ENCODE measurements around the gene MVD. TPM values are rescaled to one million over a fixed set of nuclear protein-coding genes. Genes with fewer than 3 reads are reported as not detected.

MVD gene
- total and polyA plus RNA-seq, 4 donors: 19.8 to 57.6 (median 26.3) TPM

Other genes with a start within 250 kb of the MVD start
- 1 to 10 TPM; 4.1 to 8.8 TPM for gene ZFPM1, start 209.8 kb downstream of the MVD start, total RNA-seq
- 1 to 10 TPM in 1 of 2 donors, under 1 TPM in 1; 0.88 to 2.0 TPM for gene ZFPM1, start 209.8 kb downstream of the MVD start, polyA plus RNA-seq
- gene ZC3H18, start 92.7 kb downstream of the MVD start, total RNA-seq: 10 to 100 TPM; 37.7 to 38.5 TPM
- gene ZC3H18, start 92.7 kb downstream of the MVD start, polyA plus RNA-seq: 10 to 100 TPM; 12.4 to 19.3 TPM
- not detected for gene IL17C, start 24.5 kb downstream of the MVD start, total RNA-seq
- not detected for gene IL17C, start 24.5 kb downstream of the MVD start, polyA plus RNA-seq
- 100 to 1,000 TPM in 1 of 2 donors, 10 to 100 TPM in 1; 79.2 to 148 TPM for gene CYBA, start 12.0 kb downstream of the MVD start, total RNA-seq
- 100 to 1,000 TPM in 1 of 2 donors, 10 to 100 TPM in 1; 99.0 to 107 TPM for gene CYBA, start 12.0 kb downstream of the MVD start, polyA plus RNA-seq
- gene SNAI3, start 23.4 kb upstream of the MVD start, total RNA-seq: under 1 TPM; 0.27 to 0.71 TPM
- gene SNAI3, start 23.4 kb upstream of the MVD start, polyA plus RNA-seq: 1 to 10 TPM in 1 of 2 donors, not detected in 1; 1.6 TPM
- 10 to 100 TPM; 18.0 to 39.4 TPM for gene RNF166, start 43.3 kb upstream of the MVD start, total RNA-seq
- gene RNF166, start 43.3 kb upstream of the MVD start, polyA plus RNA-seq: 10 to 100 TPM; 16.2 to 27.4 TPM
- gene CTU2, start 43.4 kb upstream of the MVD start, total RNA-seq: 10 to 100 TPM; 15.8 to 17.0 TPM
- gene CTU2, start 43.4 kb upstream of the MVD start, polyA plus RNA-seq: 10 to 100 TPM in 1 of 2 donors, 1 to 10 TPM in 1; 4.0 to 18.4 TPM
- 100 to 1,000 TPM; 101 to 120 TPM for gene PIEZO1, start 122.1 kb upstream of the MVD start, total RNA-seq
- gene PIEZO1, start 122.1 kb upstream of the MVD start, polyA plus RNA-seq: 100 to 1,000 TPM in 1 of 2 donors, 10 to 100 TPM in 1; 35.9 to 205 TPM
- gene CDT1, start 140.7 kb upstream of the MVD start, total RNA-seq: 1 to 10 TPM in 1 of 2 donors, under 1 TPM in 1; 0.88 to 1.5 TPM
- gene CDT1, start 140.7 kb upstream of the MVD start, polyA plus RNA-seq: 1 to 10 TPM in 1 of 2 donors, under 1 TPM in 1; 0.05 to 1.0 TPM
- gene APRT, start 148.8 kb upstream of the MVD start, total RNA-seq: 10 to 100 TPM; 60.2 to 61.3 TPM
- 100 to 1,000 TPM in 1 of 2 donors, 10 to 100 TPM in 1; 88.6 to 116 TPM for gene APRT, start 148.8 kb upstream of the MVD start, polyA plus RNA-seq
- gene GALNS, start 193.9 kb upstream of the MVD start, total RNA-seq: 10 to 100 TPM; 29.5 to 44.1 TPM
- 10 to 100 TPM in 1 of 2 donors, 1 to 10 TPM in 1; 9.3 to 28.2 TPM for gene GALNS, start 193.9 kb upstream of the MVD start, polyA plus RNA-seq
- gene TRAPPC2L, start 194.0 kb upstream of the MVD start, total RNA-seq: 10 to 100 TPM; 27.8 to 31.2 TPM
- 10 to 100 TPM; 53.9 to 54.1 TPM for gene TRAPPC2L, start 194.0 kb upstream of the MVD start, polyA plus RNA-seq
- gene PABPN1L, start 203.6 kb upstream of the MVD start, total RNA-seq: not detected
- not detected for gene PABPN1L, start 203.6 kb upstream of the MVD start, polyA plus RNA-seq